K562 (cell line): ENCODE results near the gene ABT1. TPM values are rescaled to one million over a fixed set of nuclear protein-coding genes. Genes with fewer than 3 reads are reported as not detected.
A peak's percentile ranks its signal among the peaks of the same experiment; 100 is the strongest.

Source experiments
- BHLHE40 ChIP-seq: IDR thresholded peaks from 2 replicates; pipeline ENCODE4 v1.6.1; 2011; ENCODE audit warnings: low read length, improper control_type of control experiment
- CAMTA2 ChIP-seq: fragments of 250-450 bp; sonication (Bioruptor Pico); conservative IDR thresholded peaks from 2 replicates; pipeline ENCODE4 v1.5.1; 2022
- COPS2 ChIP-seq: fragments of 450-650 bp; conservative IDR thresholded peaks from 2 replicates; pipeline ENCODE4 v1.6.1; 2016; ENCODE audit warnings: mild to moderate bottlenecking, moderate library complexity
- E2F1 ChIP-seq: sonication (generic); formaldehyde crosslinking; IDR thresholded peaks from 2 replicates; pipeline ENCODE4 v1.8.1; 2023; ENCODE audit warnings: mild to moderate bottlenecking, missing genetic modification reagents, moderate library complexity
- EHMT2 ChIP-seq: fragments of 450-650 bp; IDR thresholded peaks from 2 replicates; pipeline ENCODE4 v1.6.1; 2018; ENCODE audit warnings: antibody characterized with exemption
- EZH2 ChIP-seq: IDR thresholded peaks from 2 replicates; pipeline ENCODE4 v1.6.1; 2012; ENCODE audit warnings: low read depth, mild to moderate bottlenecking, inconsistent platforms, low read length, borderline replicate concordance
- HCFC1 ChIP-seq: IDR thresholded peaks from 2 replicates; pipeline ENCODE4 v1.6.1; 2012; ENCODE audit warnings: low read depth, low read length, improper control_type of control experiment
- NCOA6 ChIP-seq: fragments of 450-650 bp; IDR thresholded peaks from 2 replicates; pipeline ENCODE4 v1.6.1; 2017; ENCODE audit warnings: mild to moderate bottlenecking
- NEUROD1 ChIP-seq: fragments of 150-350 bp; IDR thresholded peaks from 2 replicates; pipeline ENCODE4 v1.6.1; 2014; ENCODE audit warnings: borderline replicate concordance, low read length, low read depth; ENCODE audit not compliant: partially characterized antibody
- PTTG1 ChIP-seq: fragments of 450-650 bp; IDR thresholded peaks from 2 replicates; pipeline ENCODE4 v1.6.1; 2016; ENCODE audit warnings: low read depth, mild to moderate bottlenecking, missing genetic modification characterization, missing compliant biosample characterization
- TOE1 ChIP-seq, 2 experiments: fragments of 450-650 bp in 1 of 2; sonication (generic) in 1 of 2; formaldehyde crosslinking in 1 of 2; IDR thresholded peaks; 2 replicates each; pipeline versions ENCODE4 v1.7.1 to v1.8.0; 2016 to 2022; ENCODE audit warnings: borderline replicate concordance in 2 of 2, mild to moderate bottlenecking in 2 of 2, antibody characterized with exemption in 1 of 2, inconsistent platforms in 1 of 2, low read depth in 1 of 2, missing genetic modification reagents in 1 of 2, moderate library complexity in 1 of 2
- TSHZ1 ChIP-seq: fragments of 250-450 bp; sonication (Bioruptor Pico); IDR thresholded peaks from 2 replicates; pipeline ENCODE4 v1.4.0; 2020; ENCODE audit warnings: mild to moderate bottlenecking, moderate library complexity
- XRCC3 ChIP-seq: fragments of 450-650 bp; IDR thresholded peaks from 2 replicates; pipeline ENCODE4 v1.6.1; 2017; ENCODE audit warnings: mild to moderate bottlenecking, moderate library complexity
- ZNF146 ChIP-seq: IDR thresholded peaks from one replicate; pipeline ENCODE4 v1.6.1; 2018; ENCODE audit warnings: missing compliant biosample characterization; ENCODE audit not compliant: unreplicated experiment
- ZNF224 ChIP-seq: sonication (generic); formaldehyde crosslinking; IDR thresholded peaks from 2 replicates; pipeline ENCODE4 v1.8.0; 2022; ENCODE audit warnings: mild to moderate bottlenecking, missing genetic modification reagents
- ZNF668 ChIP-seq: fragments of 250-450 bp; sonication (Bioruptor Pico); IDR thresholded peaks from 2 replicates; pipeline ENCODE4 v1.8.0; 2022; ENCODE audit warnings: mild to moderate bottlenecking, inconsistent platforms
- polyA plus RNA-seq, 8 experiments: library from polyadenylated mRNA; depleted of rRNA in 4 of 8; stranded (reverse) in 5 of 8; unstranded in 3 of 8; fragments of >200 nt; fragmentation: Nextera tagmentation in 2 of 8; fragmentation: Illumina TruSeq in 1 of 8; extraction: Ambion mirVana in 2 of 8; extraction: Trizol in 1 of 8; gene quantifications; 2 replicates each; pipeline versions ENCODE4 v1.2.1 to v1.2.3, GENCODE V29; 2011 to 2014; ENCODE audit warnings: inconsistent platforms in 1 of 8, missing spikeins in 1 of 8
- total RNA-seq, 7 experiments: library from RNA; depleted of rRNA in 6 of 7; stranded (reverse); fragments of >200 nt in 6 of 7; fragmentation: Illumina TruSeq in 2 of 7; extraction: Trizol in 2 of 7; gene quantifications; 2 replicates each; pipeline versions ENCODE4 v1.2.1 to v1.2.3, GENCODE V29; 2011 to 2021; ENCODE audit warnings: low replicate concordance in 1 of 7

ABT1 gene
- total and polyA plus RNA-seq, 9 of the 15 experiments (the other 6 are each of a cell fraction or from before 2014, with no cell fraction given) = 8.8 to 52.7 (median 40.7) TPM

- TF ChIP-seq TOE1 (IDR thresholded peaks at IDR 0.05; ENCODE audit: borderline replicate concordance) (peak; percentile 69), TOE1 (CRISPR knock-in tag; IDR thresholded peaks at IDR 0.05; ENCODE audit: borderline replicate concordance, low read depth) (no peak), CAMTA2 (CRISPR knock-in tag) (no peak), NEUROD1 (no peak), EZH2 (no peak), XRCC3 (no peak), EHMT2 (no peak), TSHZ1 (no peak), E2F1 (CRISPR knock-in tag) (0 out of 2 replicates have a peak, but pooled peaks have one; percentile 48), COPS2 (no peak), ZNF224 (CRISPR knock-in tag) (no peak), HCFC1 (no peak), BHLHE40 (no peak), PTTG1 (tag) (no peak), ZNF146 (CRISPR knock-in tag) (no peak), NCOA6 (no peak; the same call in 1 of the 2 replicates), ZNF668 (CRISPR knock-in tag) (no peak)
Measured at GRCh38 chr6:26556263-26557070, 40.3 kb upstream of the ABT1 start (continued).
